GM12873 (cell line): ENCODE results near the gene CASP9.

Experiments used
- TF ChIP-seq, protein P1 (sequence below): IDR thresholded peaks from 2 replicates; pipeline ENCODE4 v1.5.1; 2012; ENCODE audit warnings: low read depth, mild to moderate bottlenecking, moderate library complexity, low read length, control low read depth; ENCODE audit not compliant: insufficient read depth; ENCODE audit errors: missing control alignments

CASP9 gene

DNA sequence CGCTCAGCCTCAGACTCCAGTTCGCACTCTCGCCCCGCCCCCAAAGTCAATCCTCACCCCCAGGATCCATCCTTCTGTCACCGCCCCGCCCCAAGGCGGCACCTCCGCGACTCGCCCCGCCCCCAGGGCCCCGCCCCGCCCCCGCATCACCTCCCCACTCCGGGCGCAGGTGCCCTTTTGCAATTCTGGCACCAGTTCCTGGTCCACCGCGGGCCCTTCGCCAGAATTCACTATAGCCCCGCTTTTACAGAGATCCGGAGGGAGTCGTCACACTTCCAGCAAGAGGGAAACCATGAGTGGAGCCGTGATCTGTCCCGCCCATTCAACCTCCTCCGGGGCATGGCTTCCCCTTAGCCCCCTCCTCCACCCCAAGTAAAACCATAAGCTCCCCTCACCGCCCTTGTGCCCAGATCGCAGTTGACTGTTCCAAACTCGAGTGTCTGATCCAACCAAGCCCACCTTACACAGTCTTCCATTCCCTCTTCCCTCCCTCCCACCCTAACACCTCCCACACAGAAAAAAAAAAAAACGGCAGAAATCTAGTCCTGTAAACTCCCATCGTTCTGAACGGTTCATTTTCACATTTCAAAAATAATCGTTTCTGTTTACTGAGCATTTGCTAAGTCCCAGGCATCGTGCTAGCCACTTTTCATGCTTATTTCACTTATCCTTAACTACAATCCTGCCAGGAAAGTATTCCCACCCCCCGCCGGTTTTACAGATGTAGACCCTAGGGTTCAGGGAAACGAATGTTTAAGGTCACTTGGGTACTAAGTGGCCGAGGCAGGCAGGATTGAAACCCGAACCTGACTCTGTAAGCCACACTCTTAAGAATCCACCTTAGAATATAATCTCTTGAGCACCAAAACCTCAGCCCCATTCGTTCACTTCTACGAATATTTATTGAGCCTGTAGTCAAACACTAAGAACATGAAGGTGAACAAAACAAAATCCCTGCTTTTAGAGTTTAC lies 1.3 kb upstream of the CASP9 start:
- TF ChIP-seq, protein P1, sequence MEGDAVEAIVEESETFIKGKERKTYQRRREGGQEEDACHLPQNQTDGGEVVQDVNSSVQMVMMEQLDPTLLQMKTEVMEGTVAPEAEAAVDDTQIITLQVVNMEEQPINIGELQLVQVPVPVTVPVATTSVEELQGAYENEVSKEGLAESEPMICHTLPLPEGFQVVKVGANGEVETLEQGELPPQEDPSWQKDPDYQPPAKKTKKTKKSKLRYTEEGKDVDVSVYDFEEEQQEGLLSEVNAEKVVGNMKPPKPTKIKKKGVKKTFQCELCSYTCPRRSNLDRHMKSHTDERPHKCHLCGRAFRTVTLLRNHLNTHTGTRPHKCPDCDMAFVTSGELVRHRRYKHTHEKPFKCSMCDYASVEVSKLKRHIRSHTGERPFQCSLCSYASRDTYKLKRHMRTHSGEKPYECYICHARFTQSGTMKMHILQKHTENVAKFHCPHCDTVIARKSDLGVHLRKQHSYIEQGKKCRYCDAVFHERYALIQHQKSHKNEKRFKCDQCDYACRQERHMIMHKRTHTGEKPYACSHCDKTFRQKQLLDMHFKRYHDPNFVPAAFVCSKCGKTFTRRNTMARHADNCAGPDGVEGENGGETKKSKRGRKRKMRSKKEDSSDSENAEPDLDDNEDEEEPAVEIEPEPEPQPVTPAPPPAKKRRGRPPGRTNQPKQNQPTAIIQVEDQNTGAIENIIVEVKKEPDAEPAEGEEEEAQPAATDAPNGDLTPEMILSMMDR: no peak

DNA sequence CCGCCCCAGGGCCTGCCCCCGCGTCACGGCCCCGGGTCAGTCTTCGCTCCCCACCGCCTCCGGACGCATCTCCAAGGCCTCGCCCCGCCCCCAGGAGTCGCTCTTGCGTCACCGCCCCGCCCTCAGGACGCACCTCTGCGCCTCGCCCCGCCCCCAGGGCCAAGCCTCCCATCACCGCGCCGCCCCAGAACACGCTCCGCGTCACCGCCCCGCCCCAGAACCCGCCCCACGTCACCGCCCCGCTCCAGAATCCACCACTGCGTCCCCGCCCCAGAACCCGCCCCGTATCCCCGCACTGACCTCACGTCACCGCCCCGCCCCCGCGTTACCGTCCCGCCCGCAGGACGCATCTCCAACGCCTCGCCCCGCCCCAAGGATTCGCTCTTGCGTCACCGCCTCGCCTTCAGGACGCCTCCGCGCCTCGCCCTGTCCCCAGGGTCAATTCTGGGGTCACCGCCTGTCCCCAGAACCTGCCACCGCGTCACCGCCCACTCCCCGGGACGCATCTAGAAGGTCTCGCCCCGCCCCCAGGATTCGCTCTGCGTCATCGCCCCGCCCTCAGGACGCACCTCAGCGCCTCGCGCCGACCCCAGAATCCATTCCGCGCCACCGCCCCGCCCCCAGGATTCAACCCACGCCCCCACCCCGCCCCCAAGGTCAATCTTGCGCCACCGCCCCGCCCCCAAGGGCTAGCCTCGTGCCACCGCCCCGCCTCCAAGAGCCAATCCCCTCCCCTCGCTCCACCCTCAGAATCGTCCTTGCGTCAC lies 451 bp upstream of the CASP9 start:
- TF ChIP-seq, protein P1: no peak

DNA sequence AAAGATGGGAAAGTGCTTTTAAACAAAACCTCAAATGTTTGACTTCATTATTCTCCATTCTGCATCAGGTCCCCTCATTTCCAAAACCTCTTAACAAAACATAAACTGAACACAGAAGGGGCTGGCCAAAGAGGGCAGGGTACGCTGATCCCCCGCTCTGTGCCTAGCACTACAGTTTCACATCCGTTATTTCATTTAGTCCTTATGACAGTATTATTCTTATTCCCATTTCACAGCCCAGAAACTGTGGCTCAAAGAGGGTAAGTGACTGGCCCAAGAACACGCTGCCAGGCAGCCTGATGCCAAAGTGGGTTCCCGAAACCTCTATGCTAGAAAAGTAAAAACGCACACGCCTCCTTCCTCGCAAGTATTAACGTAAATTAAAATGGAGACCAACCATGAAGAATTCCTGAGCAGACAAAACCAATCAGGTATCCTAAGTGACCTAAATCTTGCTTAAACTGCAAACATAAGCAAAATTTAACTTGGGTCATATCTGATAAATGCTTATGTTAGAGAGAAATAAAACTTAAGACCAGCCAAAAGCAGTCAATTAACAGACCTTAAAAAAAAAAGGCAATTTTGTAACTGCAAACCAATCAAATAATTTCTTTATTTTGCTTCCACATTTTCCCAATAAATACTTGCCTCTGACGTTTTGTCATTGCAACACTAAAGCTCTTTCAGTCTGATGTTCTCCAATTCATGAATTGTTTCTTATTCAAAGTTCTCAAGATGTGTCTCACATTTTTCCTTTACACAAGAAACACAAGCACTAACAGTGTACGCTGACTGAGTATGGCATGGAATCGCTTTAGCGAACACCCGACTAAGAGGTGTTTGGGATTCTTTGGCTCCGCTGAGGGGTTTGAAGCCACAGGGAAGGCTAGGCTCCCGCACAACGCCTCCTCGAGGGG lies 653 bp downstream of the CASP9 start:
- TF ChIP-seq, protein P1: no peak

DNA sequence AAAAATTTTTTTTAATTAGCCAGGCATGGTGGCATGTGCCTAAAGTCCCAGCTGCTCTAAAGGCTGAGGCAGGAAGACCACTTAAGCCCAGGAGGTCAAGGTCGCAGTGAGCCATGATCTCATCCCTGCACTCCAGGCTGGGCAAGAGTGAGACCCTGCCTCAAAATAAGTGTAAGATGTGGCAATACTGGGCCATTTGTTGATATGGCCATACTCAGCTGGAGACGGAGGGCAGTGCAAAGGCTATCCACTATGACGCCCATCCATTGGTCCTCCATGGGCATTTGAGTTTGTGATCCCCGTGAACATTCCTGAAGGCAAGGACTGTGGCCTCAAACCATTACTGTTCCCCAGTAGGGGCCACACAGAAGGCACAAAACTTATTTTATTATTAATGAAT lies 1.5 kb downstream of the CASP9 start:
- TF ChIP-seq, protein P1: no peak

DNA sequence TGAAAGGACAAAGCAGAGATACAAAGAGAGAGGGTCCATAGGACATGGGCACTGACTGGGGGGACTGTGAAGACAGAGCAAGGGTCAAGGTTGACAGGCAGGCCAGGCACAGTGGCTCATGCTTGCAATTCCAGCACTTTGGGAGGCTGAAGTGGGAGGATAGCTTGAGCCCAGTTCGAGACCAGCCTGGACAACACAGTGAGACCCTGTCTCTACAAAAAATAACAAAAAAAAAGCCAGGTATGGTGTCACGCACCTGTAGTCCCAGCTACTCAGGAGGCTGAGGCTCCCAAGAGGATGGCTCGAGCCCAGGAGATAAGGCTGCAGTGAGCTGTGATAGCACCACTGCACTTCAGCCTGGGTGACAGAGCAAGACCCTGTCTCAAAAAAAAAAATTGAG lies 4.4 kb downstream of the CASP9 start:
- TF ChIP-seq, protein P1: no peak

DNA sequence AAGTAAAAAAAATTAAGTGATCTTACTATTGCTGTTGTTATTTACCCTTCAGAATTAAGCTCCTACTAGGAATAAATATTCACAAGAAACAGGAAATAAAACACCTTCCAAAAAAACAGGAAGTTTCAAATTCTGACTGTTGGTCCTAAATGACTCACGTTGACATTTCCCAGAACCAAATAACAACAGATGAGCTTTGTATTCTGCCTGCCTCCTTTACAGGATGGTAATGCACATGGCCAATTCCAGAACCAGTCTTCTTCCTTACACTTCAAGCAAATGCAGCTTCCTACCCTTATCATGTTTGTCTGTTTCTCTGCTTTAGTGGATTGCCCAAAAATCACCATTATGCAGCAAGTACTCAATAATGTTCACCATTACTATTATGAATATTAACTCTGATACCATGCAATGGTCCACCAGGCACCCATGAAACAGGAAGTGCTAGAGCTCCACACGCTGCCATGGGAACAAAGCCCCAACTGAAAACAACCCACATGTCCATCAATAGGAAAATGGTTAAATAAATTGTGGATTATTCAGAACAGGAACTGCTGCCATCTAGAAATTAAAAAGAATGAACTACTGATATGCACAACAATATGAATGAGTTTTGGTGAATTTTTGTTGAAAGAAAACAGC lies 8.9 kb downstream of the CASP9 start:
- TF ChIP-seq, protein P1: no peak
